Bone marrow (tissue), 2 donors: ENCODE measurements around the gene SEC24A.
"Not testable (repeated sequence)": the region's sequence is repeated elsewhere in the genome, so short reads cannot be mapped to it uniquely, and the experiment has no call there.

Source experiments
- DNase-seq, 2 donors: peaks; one replicate each; lab custom pipeline; 2025; lab: John Stamatoyannopoulos, UW

The SEC24A gene

DNA sequence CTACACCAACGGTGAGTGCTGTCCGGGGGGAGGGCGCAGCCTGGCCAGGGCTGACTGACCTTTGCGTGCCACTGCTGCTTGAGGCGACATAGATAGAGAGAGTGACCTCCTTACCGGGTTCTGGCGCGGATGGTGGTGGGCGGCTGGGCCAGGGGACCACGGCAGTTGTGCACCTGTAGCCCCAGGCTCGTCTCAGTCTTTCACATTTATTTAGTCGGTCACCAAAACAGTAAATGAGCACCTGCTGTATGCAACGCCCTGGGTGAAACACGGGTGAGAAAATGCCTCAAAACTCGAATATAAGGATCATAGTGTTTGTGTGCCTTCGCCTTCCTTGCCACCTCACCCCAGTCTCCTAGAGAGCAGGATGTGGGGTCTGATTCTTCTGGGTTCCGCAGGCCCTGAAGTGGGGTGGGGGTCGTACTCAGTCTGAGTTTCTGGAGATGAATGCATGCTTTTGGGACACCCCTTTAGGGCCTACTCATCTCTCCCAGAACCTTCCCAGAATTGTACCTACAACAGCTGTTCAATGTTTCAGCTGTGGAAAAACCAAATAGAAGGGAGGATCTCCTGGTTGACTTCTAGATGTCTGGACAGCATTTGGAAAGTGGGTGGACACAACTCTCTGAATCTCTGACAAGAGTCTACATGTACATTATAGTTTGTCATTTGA is 714 bp downstream of the SEC24A start:
- DNase-seq = no peak

DNA sequence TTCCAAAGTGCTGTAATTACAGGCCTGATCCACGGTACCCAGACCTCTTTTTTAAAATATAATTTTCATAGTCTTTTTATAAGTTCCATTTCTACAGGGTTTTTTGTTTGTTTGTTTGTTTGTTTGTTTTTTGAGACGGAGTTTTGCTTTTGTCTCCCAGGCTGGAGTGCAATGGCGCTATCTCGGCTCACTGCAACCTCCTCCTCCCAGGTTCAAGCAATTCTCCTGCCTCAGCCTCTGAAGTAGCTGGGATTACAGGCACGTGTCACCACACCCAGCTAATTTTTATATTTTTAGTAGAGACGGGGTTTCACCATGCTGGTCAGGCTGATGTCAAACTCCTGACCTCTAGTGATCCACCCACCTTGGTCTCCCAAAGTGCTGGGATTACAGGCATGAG is 2.1 kb downstream of the SEC24A start:
- DNase-seq = not testable (repeated sequence)

DNA sequence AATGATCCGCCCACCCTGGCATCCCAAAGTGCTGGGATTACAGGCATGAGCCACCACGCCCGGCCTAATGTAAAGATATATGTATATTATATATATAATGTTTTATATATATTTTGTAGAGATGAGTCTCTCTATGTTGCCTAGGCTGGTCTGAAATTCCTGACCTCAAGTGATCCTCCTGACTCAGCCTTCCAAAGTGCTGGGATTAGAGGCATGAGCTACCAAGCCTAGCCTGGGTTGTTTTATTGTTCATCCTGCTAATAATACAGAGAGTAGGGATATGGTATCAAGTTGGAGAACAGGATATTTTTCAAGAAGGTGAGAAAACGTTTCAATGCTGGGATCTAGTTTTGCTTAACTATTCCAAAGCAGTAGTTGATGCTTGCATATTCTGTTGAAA is 2.9 kb downstream of the SEC24A start:
- no peak for DNase-seq

DNA sequence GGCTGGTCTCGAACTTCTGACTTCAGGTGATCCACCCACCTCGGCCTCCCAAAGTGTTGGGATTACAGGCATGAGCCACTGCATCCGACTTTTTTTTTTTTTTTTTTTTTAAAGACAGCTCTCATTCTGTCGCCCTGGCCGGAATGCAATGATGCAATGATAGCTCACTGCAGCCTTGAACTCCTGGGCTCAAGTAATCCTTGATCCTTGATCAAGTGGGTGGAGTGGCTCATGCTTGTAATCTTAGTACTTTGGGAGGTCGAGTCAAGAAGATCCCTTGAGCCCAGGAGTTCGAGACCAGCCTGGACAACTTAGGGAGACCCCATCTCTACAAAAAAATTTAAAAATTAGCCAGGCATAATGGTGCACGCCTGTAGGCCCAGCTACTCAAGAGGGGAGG is 8.1 kb downstream of the SEC24A start:
- DNase-seq = no peak

DNA sequence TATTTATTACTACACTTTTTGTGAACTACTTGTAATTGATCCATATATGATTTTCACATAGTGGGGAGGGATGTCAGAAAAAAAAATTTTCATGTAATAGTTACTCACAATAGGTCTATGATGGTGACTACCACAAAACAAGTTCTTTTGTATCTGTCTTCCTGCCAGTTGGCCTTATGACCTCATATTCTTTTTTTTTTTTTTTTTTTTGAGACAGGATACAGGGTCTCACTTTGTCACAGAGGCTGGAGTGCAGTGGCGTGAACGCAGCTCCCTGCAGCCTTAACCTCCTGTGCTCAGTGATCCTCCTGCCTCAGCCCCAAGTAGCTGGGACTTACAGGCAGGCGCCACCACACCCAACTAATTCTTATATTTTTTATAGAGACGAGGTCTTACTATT is 10.9 kb downstream of the SEC24A start:
- DNase-seq = no peak

DNA sequence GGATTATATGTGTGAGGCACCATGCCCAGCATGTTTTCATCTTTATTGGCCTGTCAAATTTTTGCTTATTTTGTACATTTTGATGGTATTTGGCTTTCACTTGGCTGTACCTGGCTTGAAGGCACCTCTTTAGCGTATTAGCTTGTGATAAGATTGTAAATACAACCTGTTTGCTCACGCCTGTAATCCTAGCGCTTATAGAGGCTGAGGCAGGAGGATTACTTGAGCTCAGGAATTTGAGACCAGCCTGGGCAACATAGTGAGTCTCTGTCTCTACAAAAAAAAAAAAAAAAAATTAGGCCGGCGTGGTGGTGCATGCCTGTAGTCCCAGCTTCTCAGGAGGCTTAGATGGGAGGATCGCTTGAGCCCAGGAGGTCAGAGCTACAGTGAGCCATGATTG is 11.3 kb downstream of the SEC24A start:
- DNase-seq = no peak

DNA sequence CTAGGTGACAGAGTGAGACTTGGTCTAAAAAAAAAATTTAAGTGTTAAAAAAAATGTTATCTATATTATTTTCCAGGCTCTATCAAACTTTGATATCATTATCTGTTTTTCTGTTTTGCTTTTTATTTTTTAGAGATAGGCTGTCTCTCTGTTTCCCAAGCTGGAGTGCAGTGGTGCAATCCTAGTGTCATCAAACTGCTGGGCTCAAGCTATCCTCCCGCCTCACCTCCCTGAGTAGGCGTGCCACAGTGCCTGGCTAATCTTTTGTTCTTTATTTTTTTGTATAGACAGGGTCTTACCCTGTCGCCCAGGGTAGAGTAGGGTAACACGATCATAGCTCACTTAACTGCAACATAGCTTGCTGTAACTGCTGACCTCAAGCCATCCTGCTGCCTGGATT is 14.4 kb downstream of the SEC24A start:
- DNase-seq = no peak

DNA sequence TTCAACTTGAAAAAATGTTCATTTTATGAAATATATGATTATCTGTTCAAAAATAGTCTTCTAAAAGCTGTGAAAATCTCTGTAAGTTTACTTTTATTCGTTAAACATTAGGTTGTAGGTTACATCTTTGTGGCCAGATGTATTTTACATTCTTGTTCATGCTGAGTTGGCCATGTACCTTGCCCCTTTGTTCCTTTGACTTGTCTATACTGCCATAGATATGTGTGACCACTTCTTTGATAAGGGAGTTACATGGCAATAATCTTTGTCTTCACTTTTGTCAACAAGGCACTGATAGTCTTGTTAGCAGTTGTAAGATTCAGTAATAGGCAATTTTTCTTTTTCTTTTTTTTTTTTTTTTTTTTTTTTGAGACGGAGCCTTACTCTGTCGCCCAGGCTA is 15.9 kb downstream of the SEC24A start:
- no peak for DNase-seq

DNA sequence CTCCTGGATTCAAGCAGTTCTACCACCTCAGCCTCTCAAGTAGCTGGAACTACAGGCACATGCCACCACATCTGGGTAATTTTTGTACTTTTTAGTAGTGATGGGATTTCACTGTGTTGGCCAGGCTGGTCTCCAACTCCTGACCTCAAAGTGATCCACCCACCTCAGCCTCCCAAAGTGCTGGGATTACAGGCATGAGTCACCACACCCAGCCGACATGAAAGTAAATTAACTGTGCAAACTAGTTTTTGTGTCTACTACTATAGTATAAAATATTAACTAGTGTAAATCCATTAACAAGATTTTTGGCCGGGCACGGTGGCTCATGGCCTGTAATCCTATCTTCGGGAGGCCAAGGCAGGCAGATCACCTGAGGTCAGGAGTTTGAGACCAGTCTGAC is 25.0 kb downstream of the SEC24A start:
- DNase-seq = not testable (repeated sequence)

DNA sequence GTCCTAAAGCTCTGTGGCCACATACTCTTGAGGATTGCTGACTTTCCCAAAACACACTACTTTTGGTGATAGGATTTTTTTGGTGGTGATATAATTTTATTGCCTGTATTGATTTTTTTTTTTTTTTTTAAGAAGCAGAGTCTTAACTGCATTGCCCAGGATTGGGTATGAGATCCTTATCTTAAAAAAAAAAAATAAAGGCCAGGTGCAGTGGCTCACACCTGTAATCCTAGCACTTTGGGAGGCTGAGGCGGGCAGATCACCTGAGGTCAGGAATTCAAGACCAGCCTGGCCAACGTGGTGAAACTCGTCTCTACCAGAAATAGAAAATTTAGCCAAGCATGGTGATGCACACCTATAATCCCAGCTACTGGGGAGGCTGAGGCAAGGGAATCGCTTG is 28.8 kb downstream of the SEC24A start:
- not testable (repeated sequence) for DNase-seq

DNA sequence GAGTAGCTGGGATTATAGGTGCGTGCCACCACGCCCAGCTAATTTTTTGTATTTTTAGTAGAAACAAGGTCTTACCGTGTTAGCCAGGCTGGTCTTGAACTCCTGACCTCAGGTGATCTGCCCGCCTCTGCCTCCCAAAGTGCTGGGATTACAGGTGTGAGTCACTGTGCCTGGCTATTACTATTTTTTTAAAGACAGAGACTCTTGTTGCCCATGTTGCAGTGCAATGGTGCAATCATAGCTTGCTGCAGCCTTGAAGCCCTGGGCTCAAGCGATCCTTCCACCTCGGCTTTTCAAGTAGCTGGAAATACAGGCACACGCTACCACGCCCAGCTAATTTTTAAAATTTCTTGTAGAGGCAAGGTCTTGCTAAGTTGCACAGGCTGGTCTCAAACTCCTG is 41.6 kb downstream of the SEC24A start:
- not testable (repeated sequence) for DNase-seq

DNA sequence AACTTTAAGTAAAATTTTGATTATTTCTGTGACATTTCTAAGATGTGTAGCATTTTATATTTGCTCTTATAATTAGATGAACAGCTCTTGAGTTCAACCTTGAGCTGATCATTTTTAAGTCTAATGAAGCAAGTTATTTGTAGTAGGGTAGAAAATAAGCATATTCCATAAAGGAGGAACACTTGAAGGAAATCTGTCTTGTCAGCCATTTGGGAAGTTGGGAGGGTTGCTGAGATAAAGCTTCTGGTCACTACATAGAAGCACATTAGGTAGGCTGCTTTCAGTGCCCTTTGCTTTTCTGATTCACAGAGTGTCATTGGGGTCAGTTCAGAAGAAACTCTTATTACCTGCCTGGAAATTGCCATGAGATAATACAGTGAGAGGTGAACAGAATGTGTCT is 44.1 kb downstream of the SEC24A start:
- no peak for DNase-seq

DNA sequence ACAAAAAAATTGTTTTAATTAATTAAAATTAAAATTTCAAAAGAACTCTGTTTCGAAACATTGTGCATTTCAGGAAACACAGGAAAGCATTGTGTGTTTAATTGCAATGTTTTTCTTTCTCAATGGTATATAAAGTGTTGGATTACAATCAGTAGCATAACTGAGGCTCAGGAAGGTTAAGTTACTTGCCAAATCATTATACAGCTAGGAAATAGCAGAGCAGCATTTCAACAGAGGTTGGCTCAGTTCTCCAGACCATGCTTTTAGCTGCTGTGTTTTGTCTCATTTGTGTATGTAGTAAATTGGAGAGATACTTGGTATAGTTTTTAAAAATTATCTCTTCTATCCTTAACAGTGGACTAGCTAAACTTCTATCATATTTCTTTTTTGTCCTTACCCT is 59.7 kb downstream of the SEC24A start:
- no peak for DNase-seq

DNA sequence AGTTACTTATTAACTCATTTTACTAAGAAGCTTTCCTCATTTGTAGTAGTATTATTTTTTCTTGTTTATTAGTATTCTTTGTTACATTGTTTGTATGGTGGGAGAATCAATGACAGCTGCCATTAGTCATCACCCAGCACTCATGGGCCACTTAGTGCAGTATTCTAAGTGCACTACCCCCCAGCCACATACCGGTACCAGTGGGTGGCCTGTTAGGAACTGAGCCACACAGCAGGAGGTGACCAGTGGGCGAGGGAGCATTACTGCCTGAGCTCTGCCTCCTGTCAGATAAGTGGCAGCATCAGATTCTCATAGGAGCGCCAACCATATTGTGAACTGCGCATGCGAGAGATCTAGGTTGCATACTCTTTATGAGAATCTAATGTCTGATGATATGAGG is 65.5 kb downstream of the SEC24A start:
- no peak for DNase-seq

DNA sequence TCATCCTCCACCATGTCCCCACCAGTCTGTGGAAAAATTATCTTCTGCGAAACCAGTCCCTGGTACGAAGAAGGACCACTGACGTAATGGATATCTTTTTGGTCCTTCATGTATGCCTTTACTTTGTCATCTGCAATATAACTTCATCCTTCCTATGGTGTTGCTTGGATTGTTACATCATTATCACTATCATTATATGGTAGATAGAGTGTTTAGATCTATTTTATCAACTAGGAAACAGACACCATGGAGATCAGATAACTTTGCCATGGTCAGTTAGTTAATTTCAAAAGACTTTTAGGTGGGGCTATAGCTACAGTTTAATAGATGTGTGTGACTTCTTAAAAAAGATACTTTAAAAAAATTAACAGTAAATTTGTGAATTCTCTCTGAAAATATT is 66.0 kb downstream of the SEC24A start:
- no peak for DNase-seq

DNA sequence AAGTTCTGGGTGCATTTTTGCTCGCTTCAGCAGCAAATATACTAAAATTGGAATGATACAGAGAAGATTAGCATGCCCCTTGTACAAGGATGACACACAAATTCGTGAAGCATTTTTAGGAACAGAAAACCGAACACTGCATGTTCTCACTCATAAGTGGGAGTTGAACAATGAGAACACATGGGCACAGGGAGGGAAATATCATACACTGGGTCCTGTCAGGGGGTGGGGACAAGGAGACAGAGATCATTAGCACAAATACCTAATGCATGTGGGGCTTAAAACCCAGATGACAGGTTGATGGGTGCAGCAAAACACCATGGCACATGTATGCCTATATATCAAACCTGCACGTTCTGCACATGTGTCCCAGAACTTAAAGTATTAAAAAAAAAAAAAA is 66.9 kb downstream of the SEC24A start:
- not testable (repeated sequence) for DNase-seq

DNA sequence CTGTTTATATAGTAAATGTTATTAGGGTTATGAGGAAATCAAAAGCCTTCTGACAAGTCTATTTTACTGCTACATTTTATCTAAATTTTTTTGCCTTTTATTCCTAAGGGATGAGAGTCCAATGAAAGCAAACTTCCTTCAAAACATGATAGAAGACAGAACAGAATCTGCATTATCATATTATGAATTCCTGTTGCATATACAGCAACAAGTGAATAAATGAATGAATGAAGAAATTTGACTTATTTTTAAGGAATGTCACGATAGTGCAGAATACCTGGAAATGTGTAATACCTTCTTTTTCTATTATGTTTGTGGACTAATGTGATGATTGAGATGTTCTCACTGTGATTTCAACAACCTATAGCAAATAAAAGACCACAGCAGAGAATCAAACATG is 76.3 kb downstream of the SEC24A start:
- DNase-seq = no peak

DNA sequence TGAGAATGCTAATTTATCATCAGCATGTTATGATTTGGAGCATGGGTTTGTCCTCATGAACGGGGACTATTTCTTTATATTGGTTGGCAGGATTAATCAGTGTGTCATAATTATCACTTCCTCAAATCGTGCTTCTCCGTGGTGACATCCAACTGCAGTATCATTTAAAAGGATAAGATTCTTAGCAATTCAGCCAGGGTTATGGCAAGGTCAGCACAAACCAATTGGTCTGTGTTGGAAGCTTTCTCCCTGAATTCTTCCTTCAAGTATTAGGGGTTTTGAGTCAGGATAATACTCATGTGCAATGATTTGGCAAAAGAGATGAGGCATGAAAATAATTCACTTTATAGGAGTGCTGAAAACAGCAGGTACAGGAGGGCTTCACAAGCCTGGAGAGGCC is 84.2 kb downstream of the SEC24A start:
- no peak for DNase-seq

DNA sequence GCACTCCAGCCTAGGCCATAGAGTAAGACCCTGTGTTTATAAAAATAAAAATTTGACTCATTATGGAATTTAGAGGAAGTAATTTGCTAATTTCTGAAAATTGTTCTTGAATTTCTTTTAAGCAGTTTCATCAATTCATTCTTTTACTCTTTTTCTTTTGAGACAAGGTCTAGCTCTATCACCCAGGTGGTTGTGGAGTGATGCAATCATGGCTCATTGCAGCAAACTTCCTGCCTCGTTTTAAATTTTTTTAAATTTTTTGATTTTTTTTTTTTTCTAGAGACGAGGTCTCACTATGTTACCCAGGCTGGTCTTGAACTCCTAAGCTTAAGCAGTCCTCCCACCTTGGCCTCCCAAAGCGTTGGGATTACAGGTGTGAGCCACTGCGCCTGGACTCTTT is 86.7 kb downstream of the SEC24A start:
- DNase-seq = no peak

DNA sequence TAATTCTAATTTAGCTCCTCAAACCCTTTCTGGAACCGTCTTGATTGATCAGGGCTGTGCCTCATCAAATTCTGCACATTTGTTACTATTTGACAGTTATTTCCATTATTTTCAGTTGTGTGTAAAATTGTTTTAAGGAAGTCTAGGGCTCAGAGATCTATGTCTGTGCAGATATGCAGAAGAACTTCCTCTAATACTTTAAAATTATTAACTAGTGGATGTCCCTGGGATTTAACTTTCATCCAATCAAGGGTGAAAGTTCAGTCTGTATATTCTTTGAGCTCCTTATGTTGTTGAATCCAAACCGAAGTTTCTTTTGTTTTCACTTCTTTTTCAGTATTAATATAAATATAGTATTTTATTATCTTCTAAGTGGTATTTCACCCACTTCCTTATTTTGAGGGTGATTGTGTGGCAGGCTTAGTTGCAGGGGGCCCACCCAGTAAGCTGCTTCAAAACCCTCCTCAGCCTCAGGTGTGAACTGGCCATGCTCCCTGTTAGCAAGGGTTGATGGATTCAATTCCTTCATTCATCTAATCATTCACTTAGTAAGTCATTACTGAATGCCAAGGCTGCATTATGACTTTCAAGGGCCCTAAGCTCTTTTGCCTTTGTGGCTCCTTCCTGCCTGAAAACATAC is 87.7 kb downstream of the SEC24A start:
- DNase-seq = no peak

DNA sequence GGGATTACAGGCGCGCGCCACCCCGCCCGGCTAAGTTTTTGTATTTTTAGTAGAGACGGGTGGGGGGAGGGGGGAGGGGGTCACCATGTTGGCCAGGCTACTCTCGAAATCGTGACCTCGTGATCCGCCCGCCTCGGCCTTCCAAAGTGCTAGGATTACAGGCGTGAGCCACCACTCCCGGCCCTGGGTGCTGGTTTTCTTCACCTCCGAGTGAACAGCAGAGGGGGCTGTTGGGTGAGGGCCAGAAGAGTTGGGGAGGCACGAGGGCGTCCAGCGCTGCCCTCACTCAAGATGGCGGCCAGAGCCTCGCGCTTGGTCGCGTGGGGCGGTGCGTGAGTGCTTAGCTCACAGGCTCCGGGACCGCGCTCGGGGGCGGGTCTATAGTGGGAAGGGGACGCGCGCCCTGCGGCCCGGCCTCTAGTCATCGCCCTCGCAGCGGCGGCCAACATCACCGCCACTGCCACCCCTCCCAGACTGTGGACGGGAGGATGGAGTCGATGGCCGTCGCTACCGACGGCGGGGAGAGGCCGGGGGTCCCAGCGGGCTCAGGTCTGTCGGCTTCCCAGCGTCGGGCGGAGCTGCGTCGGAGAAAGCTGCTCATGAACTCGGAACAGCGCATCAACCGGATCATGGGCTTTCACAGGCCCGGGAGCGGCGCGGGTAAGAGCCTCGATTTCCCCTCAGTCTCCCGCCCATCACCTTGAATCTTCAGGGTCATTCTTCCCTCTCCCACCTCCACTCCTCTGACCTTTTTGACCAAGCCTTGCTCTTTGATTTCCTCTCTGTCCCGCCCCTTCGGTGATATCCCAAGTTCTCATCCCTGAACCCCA is 89.8 kb downstream of the SEC24A start, which contains the start of gene CAMLG:
Gene CAMLG, plus strand, starts transcription at position 416 of the 830 bp plus-strand sequence. Its CDS starts 73 bp downstream, at position 489.
- peak; percentile 86 to 96 for DNase-seq

DNA sequence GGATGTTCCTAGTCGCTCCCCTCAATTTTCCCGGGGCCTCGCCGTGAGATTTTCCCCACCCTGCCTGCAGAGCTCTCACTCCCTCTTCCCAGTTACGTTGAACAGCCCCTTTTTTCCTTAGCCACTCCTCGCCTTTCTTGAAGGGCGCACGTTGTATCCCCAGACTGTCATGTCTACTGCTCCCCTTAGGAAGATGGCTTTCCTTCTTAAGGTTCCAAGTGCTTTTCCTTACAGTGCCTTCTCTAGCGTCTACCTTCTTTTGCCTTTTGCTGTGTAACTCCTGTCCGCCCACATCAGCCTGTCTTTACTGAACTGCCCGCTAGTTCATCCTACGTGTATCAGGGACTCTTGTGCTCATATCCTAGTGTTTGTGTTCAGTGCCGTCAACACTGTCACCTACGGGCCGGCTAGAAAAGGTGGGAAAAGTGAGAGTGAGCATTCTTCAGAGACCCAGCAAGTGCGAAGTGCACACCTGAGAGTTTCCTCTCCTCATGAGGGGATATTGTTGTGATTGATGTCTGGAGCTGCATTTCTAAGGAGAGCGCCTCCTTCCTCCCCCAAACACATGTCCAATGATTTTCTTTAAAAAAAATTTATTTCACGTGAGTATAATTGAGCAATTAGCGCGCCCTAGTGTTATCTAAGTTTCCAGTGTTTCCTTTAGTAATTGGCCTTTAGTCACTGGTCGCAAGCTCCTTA is 90.5 kb downstream of the SEC24A start:
- peak; percentile 20 to 24 for DNase-seq
